Measurements from ENCODE around the gene TSC22D2. TPM values are rescaled to one million over a fixed set of nuclear protein-coding genes. Genes with fewer than 3 reads are reported as not detected.

The TSC22D2 gene
- polyA plus RNA-seq, 3 donors = 5.1 to 12.9 (median 5.7) TPM

DNA sequence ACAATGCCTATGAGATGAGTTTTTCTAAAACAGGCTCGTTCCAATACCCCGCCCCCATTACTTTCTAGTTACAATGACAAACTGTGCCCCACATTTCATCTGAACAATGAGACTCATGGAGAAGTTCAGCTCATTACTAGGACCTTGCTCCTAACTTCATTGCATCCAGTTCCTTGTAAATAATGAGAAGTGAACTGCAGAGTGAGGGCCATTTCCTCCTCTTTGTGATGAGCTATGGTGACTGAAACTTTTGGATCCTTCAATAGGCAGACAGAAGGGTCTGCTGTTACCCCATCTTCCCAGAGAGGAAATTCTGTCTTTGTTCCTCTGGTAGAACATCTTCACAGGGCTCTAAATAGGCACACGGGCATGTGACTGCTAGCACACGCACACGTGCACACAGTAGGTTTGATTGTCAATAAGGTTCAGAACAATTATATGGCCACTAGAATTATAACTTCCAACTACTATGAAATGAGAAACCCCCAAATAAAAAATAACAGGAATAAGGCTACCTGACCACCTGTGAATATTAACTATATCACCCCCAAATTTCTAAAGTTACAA is 86.4 kb downstream of the TSC22D2 start:
- Histone ChIP-seq H3K9me3 (replicated peaks in 1 of 2; ENCODE audit: control insufficient read depth in 1 of 2, insufficient read depth in 1 of 2, low read length in 2 of 2) (no peaks in the 10 kb centered on the region), H3K36me3 (replicated peaks in 1 of 2; ENCODE audit: control insufficient read depth in 1 of 2, insufficient read depth in 2 of 2, low read length in 2 of 2) (no peaks in the 10 kb centered on the region), H3K27me3 (ENCODE audit: control insufficient read depth in 2 of 2, insufficient read depth in 2 of 2, low read length in 2 of 2) (no peaks in the 10 kb centered on the region), H3K4me2 (replicated peaks; ENCODE audit: extremely low read depth, low read length, poor library complexity, severe bottlenecking) (no peak overlapping the region), H3K9ac (ENCODE audit: insufficient read depth, low read length, poor library complexity, severe bottlenecking) (no peak overlapping the region), H3K27ac (ENCODE audit: low read depth in 1 of 2, low read length in 2 of 2) (peak overlapping the region in 1 of 2 donors; percentile 12), H3K79me2 (ENCODE audit: insufficient read depth, low read length) (no peaks in the 10 kb centered on the region), H3K4me1 (ENCODE audit: control insufficient read depth in 1 of 2, insufficient read depth in 2 of 2, low read length in 2 of 2) (peaks cover 10 to 15% of the 10 kb centered on the region in 2 donors), H4K20me1 (ENCODE audit: insufficient read depth, low read length) (no peaks in the 10 kb centered on the region), H2AFZ (ENCODE audit: insufficient read depth, low read depth, low read length, poor library complexity, severe bottlenecking) (peak overlapping the region; percentile 13), H3K4me3 (replicated peaks in 1 of 3; ENCODE audit: low read depth in 2 of 3, low read length in 3 of 3) (no peak overlapping the region)
- Mint-ChIP-seq H3K4me3 (no peak overlapping the region), H3K36me3 (no peaks in the 10 kb centered on the region), H3K27ac (peak overlapping the region in 4 of 7 donors; percentile 50 to 66 (median 57)), H3K9me3 (peaks cover 0 to 2% (median 0%) of the 10 kb centered on the region in 7 donors), H3K4me1 (peaks cover 16% of the 10 kb centered on the region), H3K27me3 (ENCODE audit: low read depth in 3 of 3) (peaks cover 0 to 3% (median 0%) of the 10 kb centered on the region in 3 donors)
- peak in 2 of 3 donors; percentile 7 to 16 for DNase-seq
- no CpG with 5 or more reads among the region's 5 CpGs for WGBS (ENCODE audit: insufficient coverage)
- TF ChIP-seq, protein P1, sequence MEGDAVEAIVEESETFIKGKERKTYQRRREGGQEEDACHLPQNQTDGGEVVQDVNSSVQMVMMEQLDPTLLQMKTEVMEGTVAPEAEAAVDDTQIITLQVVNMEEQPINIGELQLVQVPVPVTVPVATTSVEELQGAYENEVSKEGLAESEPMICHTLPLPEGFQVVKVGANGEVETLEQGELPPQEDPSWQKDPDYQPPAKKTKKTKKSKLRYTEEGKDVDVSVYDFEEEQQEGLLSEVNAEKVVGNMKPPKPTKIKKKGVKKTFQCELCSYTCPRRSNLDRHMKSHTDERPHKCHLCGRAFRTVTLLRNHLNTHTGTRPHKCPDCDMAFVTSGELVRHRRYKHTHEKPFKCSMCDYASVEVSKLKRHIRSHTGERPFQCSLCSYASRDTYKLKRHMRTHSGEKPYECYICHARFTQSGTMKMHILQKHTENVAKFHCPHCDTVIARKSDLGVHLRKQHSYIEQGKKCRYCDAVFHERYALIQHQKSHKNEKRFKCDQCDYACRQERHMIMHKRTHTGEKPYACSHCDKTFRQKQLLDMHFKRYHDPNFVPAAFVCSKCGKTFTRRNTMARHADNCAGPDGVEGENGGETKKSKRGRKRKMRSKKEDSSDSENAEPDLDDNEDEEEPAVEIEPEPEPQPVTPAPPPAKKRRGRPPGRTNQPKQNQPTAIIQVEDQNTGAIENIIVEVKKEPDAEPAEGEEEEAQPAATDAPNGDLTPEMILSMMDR (IDR thresholded peaks at IDR 0.05) = no peak
- intact Hi-C loops (cut with micrococcal nuclease) = loop anchor here (10.0 kb wide), 2 partner anchors 80 to 270 kb away; no protein-coding TSS in a partner anchor

DNA sequence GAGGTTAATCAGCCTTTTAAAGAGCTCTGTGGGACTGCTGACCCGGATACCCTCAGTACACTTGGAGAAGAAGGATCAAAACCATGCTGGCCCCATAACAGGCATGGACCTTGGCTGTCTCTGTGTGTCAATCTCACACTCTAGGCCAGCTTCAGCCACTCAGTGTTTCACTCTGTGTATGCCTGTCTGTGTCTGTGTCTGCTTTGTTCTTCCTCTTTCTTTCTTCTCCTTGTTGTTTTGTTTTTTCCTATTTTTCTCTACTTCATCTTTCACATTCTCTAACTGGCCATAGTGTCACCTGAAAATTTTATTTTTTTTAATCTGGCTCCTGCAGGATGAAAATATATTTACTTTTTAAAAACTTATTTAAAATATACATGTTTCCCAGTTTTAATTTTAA is 87.1 kb downstream of the TSC22D2 start:
- DNase-seq = peak; percentile 23 to 52 (median 31)

More for the DNA sequence above, 87.1 kb downstream of the TSC22D2 start:
- H3K9me3 Mint-ChIP-seq = peaks cover 0 to 3% (median 1%) of the 10 kb centered on the region in 7 donors
- Histone ChIP-seq H3K4me1 (ENCODE audit: control insufficient read depth in 1 of 2, insufficient read depth in 2 of 2, low read length in 2 of 2) (peaks cover 10 to 15% of the 10 kb centered on the region in 2 donors), H3K9me3 (replicated peaks in 1 of 2; ENCODE audit: control insufficient read depth in 1 of 2, insufficient read depth in 1 of 2, low read length in 2 of 2) (no peaks in the 10 kb centered on the region), H3K27ac (ENCODE audit: low read depth in 1 of 2, low read length in 2 of 2) (peak overlapping the region in 1 of 2 donors; percentile 4), H3K4me3 (replicated peaks in 1 of 3; ENCODE audit: low read depth in 2 of 3, low read length in 3 of 3) (no peak overlapping the region), H2AFZ (ENCODE audit: insufficient read depth, low read depth, low read length, poor library complexity, severe bottlenecking) (peak overlapping the region; percentile 13), H3K27me3 (ENCODE audit: control insufficient read depth in 2 of 2, insufficient read depth in 2 of 2, low read length in 2 of 2) (no peaks in the 10 kb centered on the region), H3K36me3 (replicated peaks in 1 of 2; ENCODE audit: control insufficient read depth in 1 of 2, insufficient read depth in 2 of 2, low read length in 2 of 2) (no peaks in the 10 kb centered on the region), H3K9ac (ENCODE audit: insufficient read depth, low read length, poor library complexity, severe bottlenecking) (no peak overlapping the region), H3K79me2 (ENCODE audit: insufficient read depth, low read length) (no peaks in the 10 kb centered on the region), H3K4me2 (replicated peaks; ENCODE audit: extremely low read depth, low read length, poor library complexity, severe bottlenecking) (peak overlapping the region; percentile 27), H4K20me1 (ENCODE audit: insufficient read depth, low read length) (no peaks in the 10 kb centered on the region)
- no peak overlapping the region for H3K4me3 Mint-ChIP-seq
- peaks cover 0 to 3% (median 0%) of the 10 kb centered on the region in 3 donors for H3K27me3 Mint-ChIP-seq (ENCODE audit: low read depth in 3 of 3)
- intact Hi-C loops (cut with micrococcal nuclease) = loop anchor here (5.0 to 10.0 kb wide), 4 partner anchors 80 to 270 kb away; no protein-coding TSS in a partner anchor
- TF ChIP-seq, protein P1 (IDR thresholded peaks at IDR 0.05) = no peak
- no CpG with 5 or more reads among the region's 1 CpG for WGBS (ENCODE audit: insufficient coverage)
- no peaks in the 10 kb centered on the region for H3K36me3 Mint-ChIP-seq
- H3K27ac Mint-ChIP-seq = peak overlapping the region in 6 of 7 donors; percentile 8 to 80 (median 46)
- H3K4me1 Mint-ChIP-seq = peaks cover 16% of the 10 kb centered on the region
